ENCODE measurements around the gene HECTD4. TPM values are rescaled to one million over a fixed set of nuclear protein-coding genes. Genes with fewer than 3 reads are reported as not detected.

The HECTD4 gene
- total RNA-seq, 2 donors from 2014 or later: 14.8 to 16.5 TPM

DNA sequence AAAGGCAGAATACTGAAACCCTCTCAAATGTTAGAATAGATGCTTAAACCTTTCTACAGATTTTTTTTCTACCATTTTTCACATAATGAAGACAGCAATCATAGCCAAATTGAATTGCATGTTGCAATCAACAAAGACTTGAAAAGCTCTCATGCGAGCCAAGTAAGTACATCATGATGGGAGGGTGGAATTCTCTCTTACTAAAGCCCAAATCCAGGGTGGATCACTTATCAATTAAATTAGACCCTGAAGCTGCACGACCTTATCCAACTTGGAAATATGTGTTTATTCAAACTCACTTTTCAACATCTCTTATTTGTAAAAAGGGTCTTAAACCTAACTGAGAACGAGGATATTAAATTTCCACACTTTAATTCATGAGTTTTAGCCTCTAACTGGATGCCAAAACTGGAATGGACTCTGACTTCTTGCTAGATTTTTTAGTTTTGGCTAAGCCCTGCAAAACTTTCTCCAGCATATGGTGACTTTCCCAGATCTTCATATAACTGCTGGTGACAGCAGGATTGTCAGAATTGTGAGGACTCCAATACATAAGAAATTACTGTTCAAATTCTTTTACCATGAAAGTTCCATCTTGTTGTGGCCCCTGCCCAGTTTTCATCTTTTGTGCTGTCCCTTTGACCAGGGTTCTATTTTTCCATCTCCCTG is 53.6 kb downstream of the HECTD4 start:
- Histone ChIP-seq H3K27ac (no peak overlapping the region), H3K4me1 (peaks cover 0 to 8% of the 10 kb centered on the region in 2 donors), H3K9me3 (no peaks in the 10 kb centered on the region), H3K4me3 (no peak overlapping the region), H3K36me3 (no peaks in the 10 kb centered on the region), H3K27me3 (no peaks in the 10 kb centered on the region)
- no peak for TF ChIP-seq CTCF (IDR thresholded peaks at IDR 0.05)
- no peak for DNase-seq (ENCODE audit: low spot score)

DNA sequence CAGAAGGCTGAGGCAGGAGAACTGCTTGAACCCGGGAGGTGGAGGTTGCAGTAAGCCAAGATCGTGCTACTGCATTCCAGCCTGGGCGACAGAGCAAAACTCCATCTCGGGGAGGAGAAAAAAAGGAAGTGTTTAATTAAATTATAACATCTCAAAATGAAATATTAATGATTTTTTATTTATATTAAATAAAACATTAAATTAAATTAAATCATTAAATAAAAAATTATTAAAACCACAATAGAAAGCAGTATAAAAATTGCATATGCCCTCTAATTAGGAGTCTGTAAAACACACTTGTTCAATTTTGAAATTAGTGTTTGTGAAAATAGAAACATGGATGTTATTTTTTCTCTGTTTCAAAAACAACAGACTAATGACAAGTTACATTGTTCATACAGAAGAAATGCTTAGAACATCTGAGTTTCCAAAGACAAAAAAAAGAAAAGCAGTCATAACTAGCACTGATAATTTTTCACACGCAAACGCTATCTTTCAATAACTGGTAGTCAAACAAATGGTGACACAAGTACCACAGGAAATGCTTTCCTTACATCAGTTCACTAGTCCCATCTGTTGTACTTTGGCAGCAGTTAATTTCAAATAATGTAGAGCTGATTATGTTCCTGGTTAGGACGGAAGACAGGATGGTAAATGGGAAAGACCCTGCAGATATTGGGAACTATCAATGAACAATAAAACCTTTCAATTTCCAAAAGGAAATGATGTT is 54.9 kb downstream of the HECTD4 start:
- Histone ChIP-seq H3K27me3 (no peaks in the 10 kb centered on the region), H3K4me3 (no peak overlapping the region), H3K9me3 (no peaks in the 10 kb centered on the region), H3K36me3 (no peaks in the 10 kb centered on the region), H3K4me1 (peaks cover 0 to 6% of the 10 kb centered on the region in 2 donors), H3K27ac (no peak overlapping the region)
- TF ChIP-seq CTCF (IDR thresholded peaks at IDR 0.05): no peak
- DNase-seq (ENCODE audit: low spot score): no peak

DNA sequence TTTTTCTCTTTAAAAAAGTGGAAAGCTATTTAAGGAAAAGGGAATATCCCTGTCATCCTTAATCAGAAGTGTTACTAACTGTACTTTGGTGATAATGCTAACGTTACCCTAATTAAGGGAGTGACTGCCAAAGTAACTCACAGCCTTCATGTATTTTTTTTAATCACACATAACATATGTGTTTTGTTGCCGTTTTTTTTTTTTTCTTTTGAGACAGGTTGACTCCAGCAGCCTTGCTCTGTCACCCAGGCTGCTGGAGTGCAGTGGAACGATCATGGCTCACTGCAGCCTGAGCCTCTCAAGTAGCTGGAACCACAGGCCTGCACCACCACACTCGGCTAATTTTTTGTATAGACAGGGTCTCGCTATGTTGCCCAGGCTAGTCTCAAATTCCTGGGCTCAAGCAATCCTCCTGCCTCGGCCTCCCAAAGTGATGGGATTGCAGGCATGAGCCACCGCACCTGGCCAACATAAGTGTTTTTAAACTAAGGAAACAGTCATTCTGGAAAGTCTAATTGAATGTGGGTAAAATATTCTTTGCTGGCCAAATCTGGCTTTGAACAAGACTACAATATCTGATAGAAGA is 56.5 kb downstream of the HECTD4 start:
- Histone ChIP-seq H3K4me1 (peaks cover 0 to 6% of the 10 kb centered on the region in 2 donors), H3K27me3 (no peaks in the 10 kb centered on the region), H3K4me3 (no peak overlapping the region), H3K9me3 (no peaks in the 10 kb centered on the region), H3K36me3 (no peaks in the 10 kb centered on the region), H3K27ac (no peak overlapping the region)
- TF ChIP-seq CTCF (IDR thresholded peaks at IDR 0.05): no peak
- no peak for DNase-seq (ENCODE audit: low spot score)

GRCh38 chr12:112325157-112325556 is 57.1 kb downstream of the HECTD4 start:
- peaks cover 0 to 6% of the 10 kb centered on the region in 2 donors for H3K4me1 ChIP-seq
- H3K36me3 ChIP-seq: no peaks in the 10 kb centered on the region
- TF ChIP-seq CTCF (IDR thresholded peaks at IDR 0.05): no peak
- no peaks in the 10 kb centered on the region for H3K9me3 ChIP-seq
- no peak for DNase-seq (ENCODE audit: low spot score)
- no peak overlapping the region for H3K4me3 ChIP-seq
- no peak overlapping the region for H3K27ac ChIP-seq
- no peaks in the 10 kb centered on the region for H3K27me3 ChIP-seq

- no peak for DNase-seq (ENCODE audit: low spot score)
- TF ChIP-seq CTCF (IDR thresholded peaks at IDR 0.05): no peak
Measured at GRCh38 chr12:112322882-112323547, 59.2 kb downstream of the HECTD4 start.

More at GRCh38 chr12:112322882-112323547, 59.2 kb downstream of the HECTD4 start:
- Histone ChIP-seq H3K27me3 (no peaks in the 10 kb centered on the region), H3K4me3 (no peak overlapping the region), H3K36me3 (peaks cover 5% of the 10 kb centered on the region), H3K27ac (no peak overlapping the region), H3K9me3 (no peaks in the 10 kb centered on the region), H3K4me1 (peaks cover 0 to 10% of the 10 kb centered on the region in 2 donors)
